Measurements from ENCODE around the gene TNFRSF13B. TPM values are rescaled to one million over a fixed set of nuclear protein-coding genes. Genes with fewer than 3 reads are reported as not detected.
"Not testable (repeated sequence)": the region's sequence is repeated elsewhere in the genome, so short reads cannot be mapped to it uniquely, and the experiment has no call there.

TNFRSF13B gene
- total RNA-seq, 1 donor from 2014 or later: not detected

DNA sequence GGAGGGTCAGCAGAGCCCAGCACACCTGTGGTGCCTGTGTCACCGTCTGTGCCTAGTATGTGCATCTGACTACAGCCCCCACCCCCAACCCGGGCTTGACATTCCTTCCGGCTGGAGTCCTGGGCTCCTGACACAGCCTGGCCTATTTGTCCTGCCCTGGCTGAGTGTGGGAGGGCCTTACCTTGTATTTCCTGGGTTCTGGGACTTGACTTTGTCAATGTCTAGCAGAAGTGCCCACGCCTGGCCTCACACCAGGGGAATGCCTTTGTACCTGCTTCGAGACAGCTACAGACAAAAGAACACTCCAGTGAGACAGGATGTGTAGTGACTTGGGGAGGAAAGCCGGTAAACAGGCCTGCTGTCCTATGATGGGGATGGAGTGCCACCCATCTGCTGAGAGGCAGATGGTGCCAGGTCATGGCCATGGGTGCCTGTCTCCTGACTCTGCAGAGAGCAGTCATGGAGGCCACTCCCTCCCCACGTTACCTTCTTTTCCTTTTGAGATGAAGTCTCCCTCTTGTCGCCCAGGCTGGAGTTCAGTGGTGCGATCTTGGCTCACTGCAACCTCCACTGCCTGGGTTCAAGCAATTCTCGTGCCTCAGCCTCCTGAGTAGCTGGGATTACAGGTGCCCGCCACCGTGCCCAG, 42.8 kb downstream of the TNFRSF13B start:
- no peak for DNase-seq (ENCODE audit: extremely low read depth, low read depth, low spot score)

DNA sequence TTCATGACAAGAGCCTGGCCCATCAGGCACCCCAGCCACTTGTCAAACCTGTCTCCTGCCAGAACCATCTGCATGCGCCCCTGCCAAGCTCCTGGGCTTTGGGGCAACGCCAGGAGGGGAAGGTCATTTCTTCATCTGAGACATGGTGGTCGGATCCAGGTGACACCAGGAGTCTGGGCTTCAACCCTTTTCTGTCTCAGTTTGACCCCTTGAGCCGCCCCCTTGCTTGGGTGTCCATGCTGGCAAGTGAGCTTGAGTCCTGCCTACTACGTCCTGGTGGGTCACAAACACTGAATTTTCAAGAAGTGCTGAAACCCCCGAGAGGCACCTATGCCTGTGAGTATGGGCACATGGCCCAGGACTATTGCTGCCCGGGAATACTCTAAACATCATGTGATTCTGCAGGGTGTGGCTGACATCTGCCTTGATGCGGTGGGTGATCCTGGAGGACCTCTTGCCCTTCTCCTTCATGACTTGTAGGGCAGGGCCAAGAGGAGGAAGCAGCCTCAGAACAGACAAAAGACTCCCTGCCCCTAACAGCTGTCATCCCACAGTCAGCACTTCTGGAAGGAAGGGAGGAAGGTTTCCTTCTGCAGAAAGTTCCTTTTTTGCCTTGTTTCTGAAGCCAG, 43.4 kb downstream of the TNFRSF13B start:
- no peak for DNase-seq (ENCODE audit: extremely low read depth, low read depth, low spot score)

DNA sequence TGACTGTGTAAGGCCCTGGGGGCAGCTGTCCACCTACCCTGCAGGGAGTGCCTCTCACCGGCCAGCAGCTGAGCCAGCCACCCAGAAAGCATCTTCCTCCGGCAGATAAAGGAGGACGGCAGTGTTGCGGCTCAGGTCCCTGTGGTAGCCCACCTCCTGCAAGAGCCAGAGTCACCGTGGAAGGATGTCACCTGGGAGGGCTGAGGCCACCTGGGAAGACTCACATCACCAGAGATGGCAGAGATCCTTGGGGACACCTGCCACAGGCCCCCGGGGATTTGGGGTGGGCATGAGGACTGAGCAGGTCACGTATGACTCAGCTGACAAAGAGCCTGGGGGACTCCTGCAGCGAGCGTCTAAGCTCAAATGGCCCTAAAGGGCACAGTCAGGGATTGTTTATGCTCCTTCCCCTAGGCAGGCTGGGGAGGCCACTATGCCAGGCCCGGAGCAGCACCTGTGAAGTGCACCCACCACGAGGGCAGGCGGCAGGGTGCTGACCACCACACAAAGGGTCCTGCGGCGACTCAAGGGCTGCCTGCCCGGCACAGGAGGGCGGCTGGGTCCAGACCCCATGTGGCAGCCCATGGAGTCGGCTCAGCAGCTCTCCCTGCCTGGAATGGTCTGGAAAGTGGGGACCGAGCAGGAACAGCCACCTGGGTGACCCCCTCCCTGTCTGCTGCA, 44.1 kb downstream of the TNFRSF13B start:
- DNase-seq (ENCODE audit: extremely low read depth, low read depth, low spot score): no peak

DNA sequence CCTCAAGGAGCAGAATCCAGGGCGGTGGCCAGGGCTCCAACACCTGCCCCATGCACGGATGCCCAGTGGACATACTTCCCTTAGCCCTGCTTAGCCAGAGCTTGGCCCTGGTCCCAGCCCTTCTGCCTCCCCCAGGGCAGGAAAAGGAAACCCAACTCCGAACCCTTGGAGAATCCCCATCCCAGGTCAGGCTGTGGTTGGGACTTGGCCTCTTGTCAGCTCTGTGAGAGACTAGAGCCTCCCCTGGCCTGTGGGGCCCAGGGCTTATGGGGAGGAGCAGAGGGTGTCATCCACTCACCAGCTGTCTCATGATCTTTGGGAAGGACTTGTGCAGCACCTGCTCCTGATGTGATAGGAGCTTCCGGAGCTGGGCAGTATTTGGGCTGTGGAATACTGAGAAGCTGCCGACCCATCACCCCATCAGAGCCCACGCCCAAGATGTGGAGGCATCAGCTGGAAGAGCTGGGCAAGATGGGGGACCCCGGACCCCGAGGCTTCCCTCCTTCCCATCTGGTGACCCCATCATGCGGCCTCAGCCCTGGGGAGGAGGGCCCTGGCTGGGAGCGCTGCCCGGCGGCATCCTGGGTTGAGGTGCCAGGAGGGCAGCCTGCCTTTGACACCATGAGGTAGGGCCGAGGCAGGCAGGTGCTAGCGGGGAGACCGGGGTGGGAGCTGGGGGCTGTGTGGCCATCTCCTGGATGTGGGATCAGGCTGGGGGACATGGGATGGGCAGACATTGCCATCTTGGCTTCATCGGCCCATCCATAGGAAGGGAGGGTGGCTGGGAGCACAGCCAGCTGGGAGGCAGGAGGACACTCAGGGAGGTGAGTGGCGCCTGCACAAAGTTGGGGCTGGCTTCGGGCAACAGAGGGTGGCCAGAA, 45.1 kb downstream of the TNFRSF13B start:
- DNase-seq (ENCODE audit: extremely low read depth, low read depth, low spot score): no peak

DNA sequence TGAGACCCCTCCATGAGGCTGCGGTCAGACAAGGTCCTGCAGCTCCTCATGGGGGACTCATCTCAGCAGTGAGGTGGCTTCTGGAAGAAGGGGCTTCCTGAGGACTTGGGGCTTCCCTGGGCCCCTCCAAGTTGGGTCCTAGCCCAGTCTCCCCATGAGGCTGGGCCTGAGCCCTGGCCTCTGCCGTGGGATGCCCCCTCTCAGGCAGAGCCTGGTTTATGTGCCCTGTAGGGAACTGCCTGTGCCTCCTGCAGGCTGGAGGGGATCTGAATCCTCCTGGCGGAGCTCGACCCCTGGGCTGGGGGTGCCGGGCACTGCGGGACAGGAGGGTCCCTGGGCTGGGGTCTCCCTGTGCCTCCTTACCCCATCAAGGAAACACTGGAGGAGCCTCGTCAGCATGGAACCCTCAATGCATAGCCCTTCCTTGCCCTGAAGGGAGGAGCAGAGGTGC, 45.8 kb downstream of the TNFRSF13B start:
- DNase-seq (ENCODE audit: extremely low read depth, low read depth, low spot score): no peak

DNA sequence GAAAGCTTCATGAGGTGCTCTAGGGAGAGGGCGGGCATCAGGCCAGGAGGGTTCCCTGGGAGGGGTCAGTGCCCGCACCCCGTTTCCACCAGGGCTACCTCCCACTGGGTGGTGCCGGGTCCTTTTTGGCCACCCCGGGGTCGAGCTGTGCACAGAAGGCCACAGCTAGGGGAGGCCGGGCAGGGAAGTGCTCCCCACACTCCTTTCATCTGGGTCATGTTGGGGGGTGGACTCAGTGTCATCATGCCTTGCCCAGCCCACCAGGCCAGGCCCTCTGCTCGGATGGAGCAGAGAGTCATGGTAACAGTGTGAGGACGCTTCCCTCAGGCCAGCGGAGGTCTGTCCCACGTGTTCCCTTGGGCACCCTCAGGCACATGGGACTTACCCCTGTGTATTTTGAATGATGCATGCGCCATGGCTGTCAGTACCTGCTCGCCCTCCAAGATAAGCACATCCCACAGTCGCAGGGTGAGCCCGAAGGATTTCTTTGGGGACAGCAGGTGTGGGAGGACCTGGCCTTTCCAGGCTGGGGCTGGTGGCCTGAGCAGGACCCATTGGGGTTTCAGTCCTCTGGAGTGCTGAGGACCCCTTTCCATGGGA, 46.4 kb downstream of the TNFRSF13B start:
- no peak for DNase-seq (ENCODE audit: extremely low read depth, low read depth, low spot score)

DNA sequence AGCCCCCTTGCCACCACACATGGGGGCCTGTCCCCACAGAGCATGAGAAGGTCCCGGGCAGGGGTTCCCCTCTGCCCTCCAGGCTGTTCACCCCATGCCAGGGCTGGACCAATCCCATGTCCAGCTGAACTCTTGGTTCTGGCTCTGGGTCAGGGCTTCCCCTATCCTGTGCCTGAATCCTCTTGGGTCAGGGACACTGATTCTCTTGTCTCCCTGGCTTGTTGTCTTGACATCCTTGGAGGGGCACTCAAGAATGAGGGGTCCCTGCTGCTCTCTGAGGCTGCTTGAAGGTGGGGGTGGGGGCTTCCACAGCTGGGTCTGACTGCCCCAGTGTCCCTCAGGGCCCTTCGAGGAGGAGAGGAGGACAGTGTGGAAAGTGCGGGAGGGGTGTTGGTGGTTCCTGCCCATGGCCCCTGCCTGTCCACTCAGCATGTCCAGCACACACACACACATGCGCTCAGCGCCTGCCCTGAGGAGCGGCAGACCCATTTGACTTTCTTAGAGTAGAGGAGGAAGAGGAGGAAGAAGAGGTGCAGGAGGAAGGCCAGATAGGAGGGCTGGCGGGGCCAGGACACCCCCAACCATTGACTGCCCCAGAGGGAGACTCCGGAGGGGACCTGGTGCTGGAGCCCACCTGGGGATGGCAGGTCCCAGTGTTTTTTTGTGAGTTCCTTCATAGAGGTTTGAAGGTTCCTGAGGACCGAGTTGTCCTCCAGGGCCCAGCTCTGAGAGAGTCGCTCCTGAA, 47.0 kb downstream of the TNFRSF13B start:
- DNase-seq (ENCODE audit: extremely low read depth, low read depth, low spot score): no peak

DNA sequence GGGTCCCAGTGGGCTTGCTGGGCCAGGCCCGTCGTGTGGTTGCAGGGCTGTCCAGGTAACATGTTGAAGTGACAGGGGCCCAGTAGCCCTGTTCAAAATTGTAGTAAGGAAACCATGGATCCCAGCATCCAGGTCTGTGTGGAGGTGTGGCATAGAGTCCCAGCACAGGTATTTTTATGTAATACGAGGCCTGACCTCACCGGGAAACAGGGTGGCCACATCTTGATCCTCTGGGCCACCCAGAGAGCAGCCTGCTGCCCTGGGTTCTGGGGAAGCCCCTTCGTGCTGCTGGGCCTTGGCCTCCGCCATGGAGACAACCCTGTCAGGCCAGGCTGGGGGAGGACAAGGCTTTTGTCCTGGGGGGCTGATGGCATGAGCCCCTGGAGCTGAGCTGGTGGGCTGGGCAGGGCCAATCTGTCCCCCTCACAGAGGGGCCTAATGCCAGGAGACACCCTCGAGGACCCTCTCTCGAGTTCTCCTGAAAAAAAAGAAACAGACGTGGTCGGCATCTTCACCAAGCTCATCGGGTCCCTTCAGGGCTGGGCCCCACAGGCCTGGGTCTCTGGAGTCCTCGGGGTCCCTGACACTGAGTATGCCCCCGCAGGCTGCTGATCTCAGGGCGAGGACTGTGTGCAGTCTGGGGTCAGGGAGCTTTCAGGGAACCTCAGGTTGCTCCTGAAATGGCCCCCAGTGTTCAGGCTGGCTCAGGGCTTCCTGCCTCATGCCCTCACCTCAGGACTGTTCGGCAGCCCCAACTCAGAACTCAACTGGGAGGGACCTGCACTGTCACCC, 47.8 kb downstream of the TNFRSF13B start:
- no peak for DNase-seq (ENCODE audit: extremely low read depth, low read depth, low spot score)

DNA sequence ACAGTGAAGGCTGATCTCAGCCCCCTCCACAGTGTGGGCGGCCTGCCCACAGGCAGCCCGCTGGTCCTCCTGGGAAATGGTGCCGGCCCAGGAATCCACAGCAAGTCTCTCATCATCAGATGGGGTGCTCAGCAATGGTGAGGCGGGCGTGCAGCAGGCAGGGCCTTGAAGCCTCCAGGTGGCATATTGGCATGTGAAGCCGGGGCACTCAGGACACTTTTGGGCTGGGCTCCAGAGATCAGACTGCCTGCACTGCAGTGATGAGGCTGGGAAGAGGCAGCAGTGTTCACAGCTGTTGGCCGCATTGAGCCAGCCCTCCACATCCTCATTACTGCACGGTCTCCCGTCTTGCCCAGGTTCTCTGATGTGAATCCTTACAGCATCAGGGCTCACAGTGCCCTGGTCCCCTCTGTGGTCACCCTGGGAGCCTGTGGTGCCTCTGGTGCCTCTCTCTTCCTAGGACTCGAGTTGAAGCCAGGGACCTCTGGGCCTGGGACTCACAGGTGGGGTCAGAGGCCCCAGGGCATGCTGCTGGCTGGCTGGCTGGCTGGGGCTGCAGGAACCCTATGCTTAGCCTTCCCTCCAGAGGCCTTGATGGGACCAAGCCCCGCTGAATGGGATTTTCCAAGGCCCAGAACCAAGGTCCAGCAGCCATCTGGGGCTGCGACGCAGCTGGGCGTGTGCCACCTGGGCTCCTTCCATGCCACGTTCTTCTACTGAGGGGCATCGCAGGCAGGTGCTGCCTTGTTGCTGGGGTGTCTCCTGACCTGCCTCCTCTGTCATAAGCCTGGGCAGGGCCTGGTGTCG, 48.6 kb downstream of the TNFRSF13B start:
- DNase-seq (ENCODE audit: extremely low read depth, low read depth, low spot score): no peak

DNA sequence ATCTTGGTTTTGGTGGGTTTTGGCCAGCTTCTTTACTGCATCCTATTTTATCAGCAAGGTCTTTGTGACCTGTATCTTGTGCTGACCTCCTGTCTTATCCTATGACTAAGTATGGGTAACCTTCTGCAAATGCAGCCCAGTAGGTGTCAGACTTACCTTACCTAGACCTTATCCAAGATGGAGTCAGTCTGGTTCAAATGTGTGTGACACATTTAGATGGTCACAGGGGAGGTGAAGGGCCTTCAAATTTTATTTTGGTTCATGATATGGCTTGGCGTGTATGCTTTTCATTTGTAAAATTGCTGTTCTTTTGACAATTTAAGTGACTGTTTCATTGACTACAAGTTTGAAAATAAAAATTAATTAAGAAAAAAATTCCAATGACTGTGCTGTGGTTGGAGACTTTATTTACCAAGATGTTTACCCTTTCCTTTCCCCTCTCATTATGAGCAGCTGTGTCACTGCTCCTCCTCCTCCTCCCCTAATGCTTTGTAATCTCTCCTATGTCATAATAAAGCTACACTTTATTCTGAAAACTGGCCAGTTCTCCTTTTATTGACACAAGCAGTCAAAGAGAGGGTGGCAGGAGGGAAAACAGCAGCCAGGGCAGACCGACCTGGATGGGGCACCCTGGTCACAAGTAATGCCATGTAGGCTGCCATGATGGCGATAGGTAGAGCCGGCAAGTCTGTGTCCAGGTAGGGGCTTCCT, 49.4 kb downstream of the TNFRSF13B start:
- no peak for DNase-seq (ENCODE audit: extremely low read depth, low read depth, low spot score)

DNA sequence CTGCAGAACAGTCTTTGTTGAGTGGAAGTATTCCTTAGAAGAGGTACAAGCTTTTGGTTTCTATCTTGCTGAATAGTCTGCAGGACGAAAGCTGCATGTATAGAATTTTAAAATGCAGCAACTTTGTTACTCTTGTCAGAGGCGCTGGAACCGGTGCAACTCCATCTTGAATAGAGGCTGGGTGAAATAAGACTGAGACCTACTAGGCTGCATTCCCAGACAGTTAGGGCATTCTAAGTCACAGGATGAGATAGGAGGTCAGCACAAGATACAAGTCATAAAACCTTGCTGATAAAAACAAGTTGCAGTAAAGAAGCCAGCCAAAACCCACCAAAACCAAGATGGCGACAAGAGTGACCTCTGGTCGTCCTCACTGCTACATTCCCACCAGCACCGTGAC, 50.5 kb downstream of the TNFRSF13B start:
- not testable (repeated sequence) for DNase-seq (ENCODE audit: extremely low read depth, low read depth, low spot score)

DNA sequence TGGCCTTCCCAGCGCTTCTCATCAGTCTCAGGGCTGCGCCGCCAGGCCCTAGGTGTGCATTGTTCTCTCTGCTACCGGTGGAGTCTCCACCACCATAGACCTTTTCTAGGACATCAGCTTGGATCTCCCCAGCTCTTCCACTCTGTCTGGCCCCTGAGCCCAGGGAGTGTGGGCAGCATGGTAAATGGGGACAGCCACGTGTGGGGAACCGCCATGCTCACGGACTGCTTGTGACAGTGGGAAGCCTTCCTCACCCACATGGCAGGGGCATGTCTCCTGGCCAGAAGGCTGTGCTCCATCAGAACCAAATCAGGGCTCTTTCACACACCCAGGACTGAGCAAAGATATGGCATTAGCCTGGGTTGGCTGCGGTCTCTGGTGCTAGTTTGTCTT, 51.3 kb downstream of the TNFRSF13B start:
- no peak for DNase-seq (ENCODE audit: extremely low read depth, low read depth, low spot score)

DNA sequence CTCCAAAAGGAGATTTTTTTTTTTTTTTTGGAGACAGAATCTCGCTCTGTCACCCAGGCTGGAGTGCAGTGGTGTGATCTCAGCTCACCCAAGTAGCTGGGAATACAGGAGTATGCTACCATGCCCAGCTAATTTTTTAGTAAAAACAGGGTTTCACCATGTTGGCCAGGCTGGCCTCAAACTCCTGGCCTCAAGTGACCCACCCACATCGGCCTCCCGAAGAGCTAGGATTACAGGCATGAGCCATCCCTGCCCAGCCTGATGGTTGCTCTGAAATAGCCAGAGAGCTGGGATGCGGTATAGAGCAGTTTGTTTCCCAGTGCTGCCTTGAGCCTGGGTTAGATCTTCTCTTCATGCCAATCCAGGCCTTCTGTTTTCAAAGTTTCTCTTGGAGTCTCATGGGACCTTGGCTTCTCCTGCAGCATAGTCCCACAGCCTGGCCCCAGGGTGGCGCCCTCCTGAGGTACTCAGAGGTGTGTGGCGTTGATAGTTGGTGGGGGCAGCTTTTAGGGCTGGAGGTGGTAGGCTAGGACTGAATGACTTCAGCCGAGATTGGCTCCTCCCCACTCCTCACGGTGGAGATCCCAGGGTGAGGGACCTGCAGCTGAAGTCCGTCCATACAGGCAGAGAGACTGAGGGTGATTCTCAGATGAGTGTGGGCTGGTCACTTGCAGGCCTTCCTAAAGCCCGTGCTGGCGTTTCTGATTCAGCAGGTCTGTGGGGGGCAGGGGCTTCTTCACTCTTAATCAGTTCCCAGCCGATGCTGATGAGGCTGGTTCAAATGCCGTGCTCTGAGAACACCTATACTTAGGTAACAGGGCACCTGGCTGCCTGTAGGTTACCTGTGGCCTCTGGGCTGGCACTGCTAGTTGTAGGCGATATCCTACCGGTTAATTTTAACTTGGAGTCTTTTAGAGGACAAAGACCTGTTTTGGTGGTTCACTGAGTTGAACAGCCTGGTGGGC, 52.0 kb downstream of the TNFRSF13B start:
- no peak for DNase-seq (ENCODE audit: extremely low read depth, low read depth, low spot score)

DNA sequence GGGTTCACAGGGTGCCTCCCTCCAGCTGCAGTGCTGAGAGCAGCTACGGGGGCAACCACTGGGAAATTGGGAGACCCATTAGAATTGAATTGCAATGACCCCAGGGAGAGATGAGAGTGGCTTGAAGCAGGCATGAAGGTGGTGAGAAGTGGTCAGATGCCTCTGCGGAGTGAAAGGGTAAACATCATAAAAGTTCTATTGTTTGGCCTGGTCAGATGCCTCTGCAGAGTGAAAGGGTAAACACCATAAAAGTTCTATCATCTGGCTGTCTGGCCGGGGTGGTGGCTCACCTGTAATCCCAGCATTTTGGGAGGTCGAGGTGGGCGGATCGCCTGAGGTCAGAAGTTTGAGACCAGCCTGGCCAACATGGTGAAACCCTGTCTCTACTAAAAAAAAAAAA, 53.5 kb downstream of the TNFRSF13B start:
- no peak for DNase-seq (ENCODE audit: extremely low read depth, low read depth, low spot score)

DNA sequence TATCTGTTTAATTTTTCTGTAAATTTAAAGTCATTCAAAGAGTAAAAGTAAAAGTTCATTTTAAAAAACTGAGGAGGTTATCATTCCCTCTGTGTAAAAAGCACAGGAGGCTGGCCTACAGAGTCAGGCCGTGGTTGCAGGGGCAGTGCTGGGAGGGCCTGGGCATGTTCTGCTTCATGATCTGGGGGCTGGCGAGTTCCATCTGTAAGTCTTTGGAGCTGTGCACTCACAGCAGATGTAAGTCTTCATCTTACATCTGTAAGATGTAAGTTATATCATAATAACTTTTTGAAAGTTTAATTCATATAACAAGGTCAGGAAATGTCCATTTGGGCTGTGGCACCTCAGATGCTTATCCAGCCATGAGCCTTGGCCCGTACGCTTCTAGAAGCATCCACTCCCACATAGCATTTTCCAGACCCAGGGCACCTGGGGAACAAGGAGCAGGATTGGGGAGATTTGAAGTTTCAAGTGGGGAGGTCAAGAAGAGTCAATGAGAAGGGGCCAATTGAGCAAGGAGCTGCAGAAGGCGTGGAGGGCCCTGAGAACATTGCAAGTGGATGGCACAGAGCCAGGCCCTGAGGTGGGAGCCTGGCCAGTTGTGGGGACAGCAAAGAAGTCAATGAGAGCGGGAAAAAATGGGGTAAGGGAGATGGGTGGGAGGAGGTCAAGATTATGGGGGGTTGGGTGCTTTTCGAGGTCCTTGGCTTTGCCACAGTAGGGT, 54.1 kb downstream of the TNFRSF13B start:
- DNase-seq (ENCODE audit: extremely low read depth, low read depth, low spot score): no peak

DNA sequence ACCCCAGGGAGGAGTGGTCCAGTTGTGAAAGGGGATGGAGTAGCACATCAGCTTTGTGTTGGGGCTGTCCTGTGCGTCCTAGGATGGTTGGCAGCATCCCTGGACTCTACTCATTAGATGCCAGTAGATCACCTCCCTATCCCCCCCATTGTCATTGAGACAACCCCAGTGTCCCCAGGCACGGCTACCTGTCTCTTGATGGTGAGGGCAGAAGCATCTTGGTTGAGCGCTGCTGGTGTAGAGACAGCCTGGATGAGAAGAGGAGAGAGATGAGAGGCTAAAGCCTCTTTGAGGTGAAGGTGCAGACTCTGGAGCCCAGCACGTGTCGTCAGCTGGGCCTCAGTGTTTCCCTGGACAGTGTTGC, 55.4 kb downstream of the TNFRSF13B start:
- no peak for DNase-seq (ENCODE audit: extremely low read depth, low read depth, low spot score)
